Measurements from ENCODE around the gene BDKRB1.

Gene BDKRB1

GRCh38 chr14:96261053-96261452 is 5.0 kb downstream of the BDKRB1 start:
- FAIRE-seq (no peak), DNase-seq (ENCODE audit: low spot score) (no peak)

DNA sequence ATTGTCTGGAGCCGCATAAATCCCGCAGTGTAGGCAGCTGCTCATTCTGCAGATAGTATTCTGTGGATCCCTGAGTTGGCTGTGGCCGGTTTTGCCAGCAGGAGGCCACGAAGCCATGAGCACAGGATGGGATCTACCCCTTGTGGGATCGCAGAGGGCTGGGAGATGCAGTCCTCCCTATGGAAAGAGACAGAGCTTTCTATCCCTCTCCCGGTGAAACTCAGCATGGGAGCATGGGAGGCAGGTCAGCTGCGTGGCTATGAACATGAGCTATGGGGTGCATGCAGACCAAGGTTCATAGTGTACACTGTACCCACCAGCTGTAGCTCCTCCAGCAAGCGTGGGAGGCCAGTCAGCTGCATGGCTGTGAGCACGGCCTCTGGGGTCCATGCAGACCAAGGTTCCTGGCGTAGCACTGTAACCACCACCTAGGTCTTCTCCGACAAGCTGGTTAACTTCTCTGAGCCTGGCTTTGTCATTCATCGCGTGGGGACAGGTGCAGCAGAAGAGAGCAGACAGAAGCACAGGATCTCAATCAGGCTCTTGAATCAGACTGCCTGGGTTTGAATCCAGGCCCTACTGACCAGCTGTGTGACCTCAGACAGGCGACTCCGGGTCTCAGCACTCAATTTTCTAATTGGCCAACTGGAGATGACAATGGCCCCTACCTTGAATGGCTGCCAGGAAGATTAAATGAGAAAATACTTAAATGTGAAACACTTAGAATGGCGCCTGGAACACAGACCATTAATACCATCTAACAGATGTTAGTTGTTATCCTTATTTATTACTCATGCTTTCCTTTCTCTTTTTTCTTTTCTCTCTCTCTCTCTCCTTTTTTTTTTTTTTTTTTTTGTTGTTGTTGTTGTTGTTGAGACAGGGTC is 6.0 kb downstream of the BDKRB1 start:
- DNase-seq (ENCODE audit: low spot score) (no peak), FAIRE-seq (no peak)

- no peak for FAIRE-seq
- DNase-seq (ENCODE audit: low spot score): no peak
Observed at GRCh38 chr14:96263347-96264199, 7.6 kb downstream of the BDKRB1 start.

- no peak for FAIRE-seq
- DNase-seq (ENCODE audit: low spot score): no peak
Observed at GRCh38 chr14:96264200-96264553, 8.2 kb downstream of the BDKRB1 start.

DNA sequence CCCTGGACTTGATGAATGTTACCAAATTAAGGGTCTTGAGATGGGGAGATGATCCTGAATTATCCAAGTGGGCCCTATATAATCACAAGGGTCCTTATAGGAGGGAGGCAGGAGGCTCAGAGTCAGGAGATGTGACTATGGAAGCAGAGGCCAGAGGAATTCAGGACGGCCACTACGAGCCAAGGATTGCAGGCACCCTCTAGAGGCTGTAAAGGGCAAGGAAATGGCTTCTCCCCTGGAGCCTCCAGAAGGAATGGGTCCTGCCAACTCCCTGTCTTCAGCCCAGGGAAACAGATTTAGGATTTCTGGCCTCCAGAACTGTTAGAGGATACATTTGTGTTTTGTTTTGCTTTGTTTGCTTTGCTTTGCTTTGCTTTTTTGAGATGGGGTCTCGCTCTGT is 8.8 kb downstream of the BDKRB1 start:
- DNase-seq (ENCODE audit: low spot score): no peak
- no peak for FAIRE-seq

DNA sequence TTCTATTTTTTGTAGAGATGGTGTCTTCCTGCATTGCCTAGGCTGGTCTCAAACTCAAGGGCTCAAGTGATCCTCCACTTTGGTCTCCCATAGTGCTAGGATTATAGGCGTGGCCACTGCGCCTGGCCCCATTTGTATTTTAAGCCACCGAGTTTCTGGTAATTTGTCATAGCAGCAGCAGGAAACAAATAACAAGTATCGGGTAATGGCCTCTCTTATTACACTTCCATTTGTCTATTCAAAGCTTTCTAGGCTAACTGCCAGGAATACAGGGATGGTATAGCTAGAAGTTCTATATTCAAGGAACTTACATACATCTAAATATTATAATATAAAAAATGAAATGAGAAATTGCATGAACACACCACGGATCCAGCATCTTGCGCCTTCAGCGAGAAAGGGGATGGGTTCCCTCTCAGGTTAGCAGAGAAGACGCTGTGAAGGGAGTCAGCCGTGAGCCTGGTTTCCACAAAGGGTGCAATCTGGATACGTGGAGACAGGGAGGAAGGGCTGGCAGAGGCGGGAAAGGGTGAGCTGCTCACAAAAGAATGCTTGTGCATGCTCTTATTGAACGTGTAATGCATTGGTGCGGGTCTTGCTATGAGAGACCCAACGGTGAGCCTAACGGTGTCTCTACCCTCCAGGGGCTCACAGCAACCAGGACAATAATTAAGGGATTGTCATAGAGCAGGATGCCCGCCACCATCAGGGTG is 9.5 kb downstream of the BDKRB1 start:
- DNase-seq (ENCODE audit: low spot score): no peak
- no peak for FAIRE-seq

DNA sequence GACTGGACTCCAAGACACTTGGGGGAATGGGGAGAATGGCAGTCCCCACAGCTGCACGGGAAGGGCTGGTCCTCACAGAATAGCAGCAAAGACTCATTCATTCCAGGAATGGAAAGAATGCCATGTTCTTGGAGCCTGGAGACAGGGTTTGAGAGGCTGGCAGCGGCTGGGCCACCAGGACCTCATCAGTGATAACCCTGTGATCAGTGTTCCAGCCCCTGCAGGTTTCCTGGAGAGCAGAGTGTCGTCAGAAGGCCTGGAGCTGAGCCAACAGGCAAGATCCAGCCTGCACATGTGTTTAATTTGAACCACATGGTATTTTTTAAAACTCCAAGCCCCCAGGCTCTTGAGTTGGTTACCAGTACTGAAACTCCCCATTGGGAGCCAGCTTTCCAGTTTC is 11.3 kb downstream of the BDKRB1 start:
- DNase-seq (ENCODE audit: low spot score): peak; percentile 5
- FAIRE-seq: no peak

- peak; percentile 8 for DNase-seq (ENCODE audit: low spot score)
- FAIRE-seq: no peak
Observed at GRCh38 chr14:96267916-96268315, 11.9 kb downstream of the BDKRB1 start.

DNA sequence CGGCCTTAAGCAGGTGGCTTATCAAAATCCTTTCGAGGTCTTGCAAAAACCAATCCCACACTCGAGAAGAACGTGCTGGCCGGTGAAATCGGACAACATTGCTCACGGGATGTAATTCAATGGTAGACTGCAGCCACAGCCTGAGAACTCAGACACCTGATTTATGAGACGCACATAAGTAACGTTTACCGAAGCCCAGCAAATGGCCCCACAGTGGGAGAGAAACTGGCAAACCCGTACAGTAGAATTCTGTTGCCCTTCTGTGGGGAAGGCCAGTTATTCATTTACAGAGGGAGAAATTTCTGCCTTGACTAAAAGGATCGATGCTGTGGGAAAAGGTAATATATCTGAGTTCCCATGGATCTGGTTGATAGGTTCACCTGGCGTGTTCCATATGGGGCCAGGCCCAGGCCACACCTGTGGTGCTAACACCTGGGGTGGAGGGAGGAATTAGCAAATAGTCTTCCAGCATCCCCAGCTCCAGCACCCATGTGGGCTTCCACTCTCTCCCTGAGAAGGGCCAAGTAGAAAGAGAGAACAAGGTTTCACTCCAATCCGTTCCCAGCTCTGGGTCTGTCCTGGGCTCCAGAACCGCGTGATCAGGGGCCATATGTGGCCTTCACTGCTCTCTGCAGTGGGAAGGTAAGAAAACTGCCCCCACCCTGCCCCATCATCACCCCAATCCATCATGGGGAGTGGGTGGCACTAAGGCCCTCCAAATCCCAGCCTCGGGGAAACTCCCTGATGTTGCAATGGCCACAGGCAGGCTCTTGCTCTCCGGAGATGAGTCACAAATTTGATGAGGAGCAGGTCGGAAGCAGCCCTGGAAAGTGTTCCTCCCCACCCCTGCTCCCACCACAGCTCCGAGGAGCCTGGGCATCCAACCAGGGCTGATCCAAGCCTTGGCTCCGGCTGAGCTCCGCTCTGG is 12.7 kb downstream of the BDKRB1 start:
- peak; percentile 55 for FAIRE-seq
- peak; percentile 79 for DNase-seq (ENCODE audit: low spot score)

GRCh38 chr14:96269359-96269710 is 13.3 kb downstream of the BDKRB1 start:
- FAIRE-seq: no peak
- no peak for DNase-seq (ENCODE audit: low spot score)

GRCh38 chr14:96270565-96271420 is 14.8 kb downstream of the BDKRB1 start:
- DNase-seq (ENCODE audit: low spot score) (no peak), FAIRE-seq (no peak)

GRCh38 chr14:96271421-96271762 is 15.4 kb downstream of the BDKRB1 start:
- DNase-seq (ENCODE audit: low spot score): no peak
- no peak for FAIRE-seq

DNA sequence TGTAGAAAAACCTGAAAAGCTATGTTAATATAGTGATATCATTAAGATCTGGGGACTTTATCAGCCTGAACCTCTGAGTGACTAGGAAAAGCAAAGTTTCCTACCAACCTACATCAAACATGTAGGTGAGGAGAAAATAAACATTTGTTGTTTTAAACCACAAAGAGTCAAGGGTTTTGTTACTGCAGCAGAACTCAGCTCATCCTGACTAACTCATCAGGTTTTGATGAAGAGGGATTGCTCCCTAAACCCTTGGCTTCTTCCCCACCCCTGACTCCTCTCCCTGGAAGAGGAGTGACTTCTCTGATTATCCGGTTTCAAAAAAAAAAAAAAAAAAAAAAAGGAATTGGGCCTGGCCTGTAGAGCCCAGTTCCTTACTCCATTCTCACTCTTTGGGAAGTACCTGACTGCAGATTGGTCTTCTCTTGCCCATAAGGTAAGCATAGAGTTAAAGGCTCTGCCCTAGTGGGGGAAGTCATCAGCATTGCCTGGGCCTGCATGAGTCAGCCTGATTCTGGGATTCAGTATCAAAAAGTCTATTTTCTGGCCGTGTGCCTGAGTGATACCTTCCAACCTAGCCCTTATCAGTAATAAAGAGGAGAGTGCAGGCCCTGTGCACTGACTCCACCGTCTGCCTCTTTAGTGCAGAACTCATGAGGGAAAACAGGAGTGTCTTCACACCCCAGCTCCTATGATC is 16.9 kb downstream of the BDKRB1 start:
- peak; percentile 26 for DNase-seq (ENCODE audit: low spot score)

DNA sequence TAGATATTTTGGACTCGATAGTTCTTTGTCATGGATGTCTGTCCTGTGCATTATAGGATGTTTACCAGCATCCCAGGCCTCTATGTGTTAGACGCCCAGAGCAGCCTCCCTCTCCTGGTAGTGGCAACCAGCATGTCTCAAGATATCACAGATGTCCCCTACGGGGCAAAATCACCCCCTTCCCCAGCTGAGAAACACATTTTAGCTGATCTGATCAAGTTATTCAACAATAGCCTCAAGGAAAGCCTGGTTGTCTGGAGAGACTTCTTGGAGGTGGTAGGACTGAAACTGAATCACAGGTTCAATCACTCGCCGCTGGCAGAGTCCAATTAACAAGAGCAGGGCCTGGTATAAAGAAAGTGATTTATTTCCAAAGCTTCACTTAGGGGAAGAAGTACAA is 17.6 kb downstream of the BDKRB1 start:
- no peak for FAIRE-seq
- DNase-seq (ENCODE audit: low spot score): no peak

More for the DNA sequence above, 16.9 kb downstream of the BDKRB1 start:
- no peak for FAIRE-seq

DNA sequence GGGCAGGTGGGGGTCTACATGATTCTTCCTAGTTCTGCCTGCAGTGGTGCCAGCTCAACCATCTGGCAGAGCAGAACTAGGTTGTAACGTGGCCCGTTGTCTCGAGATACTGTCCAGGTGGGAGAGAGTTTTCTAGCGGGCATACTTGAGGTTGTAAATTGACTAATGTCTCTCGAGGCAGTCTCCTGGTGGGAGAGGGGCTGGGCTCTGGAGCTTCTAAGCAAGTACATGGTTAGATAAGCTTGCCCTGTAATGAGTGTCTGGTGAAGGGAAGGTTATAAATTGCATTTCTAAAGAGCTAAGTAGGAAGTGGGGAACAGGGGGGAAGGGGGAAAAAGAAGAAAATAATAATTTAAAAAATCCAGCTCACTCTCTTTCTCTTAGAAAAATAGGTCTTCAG is 18.1 kb downstream of the BDKRB1 start:
- no peak for FAIRE-seq

DNA sequence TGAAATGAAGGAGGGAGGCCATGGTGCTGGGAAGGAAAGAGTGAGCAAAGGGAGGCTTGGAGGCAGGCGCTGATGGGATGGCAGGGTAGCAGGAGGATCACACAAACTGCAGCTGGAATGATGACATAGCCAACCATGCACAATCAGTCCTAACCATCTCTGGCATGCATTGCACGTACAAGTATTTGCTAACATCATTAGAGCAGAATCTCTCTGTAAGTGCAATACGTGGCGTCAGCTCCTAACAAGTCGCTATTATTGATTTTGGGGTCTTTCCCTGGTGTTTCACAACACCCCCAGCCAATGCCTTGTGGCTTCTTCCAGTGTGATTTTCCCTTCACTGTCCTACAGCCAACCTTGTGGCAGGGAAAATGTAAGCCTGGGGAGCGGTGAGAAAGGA is 18.5 kb downstream of the BDKRB1 start:
- FAIRE-seq (no peak), DNase-seq (ENCODE audit: low spot score) (no peak)

More for the DNA sequence above, 18.1 kb downstream of the BDKRB1 start:
- no peak for DNase-seq (ENCODE audit: low spot score)

DNA sequence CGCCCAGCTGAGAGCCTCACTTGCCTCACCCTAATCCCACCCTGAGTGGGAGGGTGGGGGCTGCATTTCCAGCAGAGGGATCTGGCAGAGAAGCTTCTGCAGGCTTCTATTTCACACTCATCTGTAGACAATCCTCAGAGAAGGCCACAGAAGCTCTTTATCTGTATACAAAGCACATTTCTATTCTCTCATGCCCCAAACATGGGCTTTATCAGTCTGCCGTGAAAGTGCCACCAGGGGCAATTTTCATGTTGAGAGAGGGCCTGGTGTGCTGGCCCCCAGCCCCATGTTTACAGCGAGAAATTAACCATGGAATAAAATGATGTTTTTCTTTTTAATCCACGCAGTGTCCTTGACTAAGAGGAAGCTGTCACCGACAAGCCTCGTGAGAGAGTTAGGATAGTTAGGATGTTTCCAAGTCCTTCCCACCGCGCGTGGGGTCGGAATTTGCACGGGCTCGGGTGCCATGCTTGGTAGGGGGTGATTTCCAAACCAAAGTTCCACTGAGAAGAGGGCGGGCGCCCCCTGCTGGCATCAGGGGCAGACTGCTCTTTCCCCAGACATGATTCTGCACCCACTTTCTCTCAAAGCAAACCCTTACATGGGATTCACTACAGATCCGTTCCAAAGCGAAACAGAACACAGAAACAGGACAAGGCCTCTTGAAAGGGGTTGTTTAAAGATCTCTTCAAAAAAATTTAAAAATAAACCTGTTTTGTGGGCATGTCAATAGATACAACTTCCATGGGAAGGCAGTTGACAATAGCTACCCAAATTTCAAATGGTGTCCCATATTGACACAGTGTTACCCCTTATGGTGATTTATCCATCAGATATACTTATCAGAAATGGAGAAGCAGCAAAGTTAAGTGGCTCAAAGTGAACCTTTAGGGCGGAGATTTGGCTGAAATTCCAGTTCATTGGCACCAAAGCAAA is 19.4 kb downstream of the BDKRB1 start:
- FAIRE-seq: no peak
- no peak for DNase-seq (ENCODE audit: low spot score)

- DNase-seq (ENCODE audit: low spot score) (no peak), FAIRE-seq (no peak)
Observed at GRCh38 chr14:96277890-96278289, 21.9 kb downstream of the BDKRB1 start.
